ENCODE measurements around the gene FANCI. TPM values are rescaled to one million over a fixed set of nuclear protein-coding genes. Genes with fewer than 3 reads are reported as not detected.

The FANCI gene
- total RNA-seq, 2 donors from 2014 or later: 94.5 to 173 TPM

DNA sequence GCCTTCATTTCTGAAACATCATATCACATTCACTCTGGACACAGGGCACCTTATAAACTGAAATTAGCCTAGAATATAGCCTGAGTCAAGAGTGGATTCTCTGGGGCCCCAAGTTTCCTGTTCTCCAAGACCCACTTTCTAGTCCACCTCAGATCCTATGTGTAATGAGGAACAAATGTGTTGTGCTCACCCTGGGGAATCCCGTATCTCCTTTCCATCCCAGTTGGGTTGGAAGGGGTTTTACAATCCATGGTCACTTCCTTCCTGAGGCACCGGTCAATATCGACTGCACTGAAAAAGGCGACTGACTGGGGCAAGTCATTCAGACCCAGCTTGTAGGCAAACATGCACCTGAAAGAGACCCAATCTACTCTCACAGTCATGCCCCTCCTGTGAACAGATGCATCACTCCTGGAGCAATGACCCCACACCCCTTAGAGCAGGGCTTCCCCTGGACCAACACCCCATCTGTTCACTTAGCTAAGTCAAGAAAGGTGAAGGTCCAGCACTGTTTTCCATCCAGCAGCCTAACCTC lies 73.5 kb downstream of the FANCI start:
- Histone ChIP-seq H3K4me1 (ENCODE audit: control insufficient read depth, insufficient read depth, low read length) (no peaks in the 10 kb centered on the region), H3K9me3 (ENCODE audit: control insufficient read depth, low read length) (no peaks in the 10 kb centered on the region), H3K27ac (ENCODE audit: low read depth, low read length) (no peak overlapping the region), H3K36me3 (ENCODE audit: control insufficient read depth, insufficient read depth, low read length) (peaks cover 97% of the 10 kb centered on the region), H3K9ac (ENCODE audit: extremely low read depth, low read length, poor library complexity, severe bottlenecking) (no peak overlapping the region), H3K4me3 (ENCODE audit: low read length) (no peak overlapping the region), H3K27me3 (ENCODE audit: control insufficient read depth, insufficient read depth, low read length, poor library complexity, severe bottlenecking) (no peaks in the 10 kb centered on the region)
- Mint-ChIP-seq H3K27ac (no peak overlapping the region), H3K36me3 (ENCODE audit: low read depth) (peaks cover 77% of the 10 kb centered on the region), H3K4me3 (no peak overlapping the region), H3K9me3 (no peaks in the 10 kb centered on the region), H3K4me1 (no peaks in the 10 kb centered on the region), H3K27me3 (ENCODE audit: insufficient read depth) (no peaks in the 10 kb centered on the region)
- WGBS, 2 experiments (ENCODE audit: insufficient coverage in 1 of 2, insufficient read length in 1 of 2): 92 to 96% methylated on average over 2 to 4 of the region's 4 CpGs
- TF ChIP-seq, protein P1, sequence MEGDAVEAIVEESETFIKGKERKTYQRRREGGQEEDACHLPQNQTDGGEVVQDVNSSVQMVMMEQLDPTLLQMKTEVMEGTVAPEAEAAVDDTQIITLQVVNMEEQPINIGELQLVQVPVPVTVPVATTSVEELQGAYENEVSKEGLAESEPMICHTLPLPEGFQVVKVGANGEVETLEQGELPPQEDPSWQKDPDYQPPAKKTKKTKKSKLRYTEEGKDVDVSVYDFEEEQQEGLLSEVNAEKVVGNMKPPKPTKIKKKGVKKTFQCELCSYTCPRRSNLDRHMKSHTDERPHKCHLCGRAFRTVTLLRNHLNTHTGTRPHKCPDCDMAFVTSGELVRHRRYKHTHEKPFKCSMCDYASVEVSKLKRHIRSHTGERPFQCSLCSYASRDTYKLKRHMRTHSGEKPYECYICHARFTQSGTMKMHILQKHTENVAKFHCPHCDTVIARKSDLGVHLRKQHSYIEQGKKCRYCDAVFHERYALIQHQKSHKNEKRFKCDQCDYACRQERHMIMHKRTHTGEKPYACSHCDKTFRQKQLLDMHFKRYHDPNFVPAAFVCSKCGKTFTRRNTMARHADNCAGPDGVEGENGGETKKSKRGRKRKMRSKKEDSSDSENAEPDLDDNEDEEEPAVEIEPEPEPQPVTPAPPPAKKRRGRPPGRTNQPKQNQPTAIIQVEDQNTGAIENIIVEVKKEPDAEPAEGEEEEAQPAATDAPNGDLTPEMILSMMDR (conservative IDR thresholded peaks at IDR 0.05): no peak
- no peak for DNase-seq

DNA sequence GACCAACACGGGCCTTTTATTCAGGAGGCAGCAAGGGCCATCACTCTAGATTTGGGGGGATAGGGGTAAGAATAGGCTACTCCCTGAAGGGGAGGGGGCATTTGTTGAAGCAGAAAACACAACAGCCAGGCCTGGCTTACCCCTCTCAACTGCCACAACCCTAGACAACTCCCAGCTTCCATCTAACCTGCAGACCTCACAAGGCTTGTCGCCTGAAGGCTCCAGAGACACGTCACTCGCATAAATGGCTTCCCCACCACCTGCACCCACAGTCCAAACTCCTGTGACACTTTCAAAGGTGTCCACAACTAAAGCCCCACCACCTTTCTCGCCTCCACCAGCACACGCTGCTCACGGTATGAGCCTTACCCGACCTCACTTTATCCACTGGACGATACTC lies 75.9 kb downstream of the FANCI start:
- WGBS, 2 experiments (ENCODE audit: insufficient coverage in 1 of 2, insufficient read length in 1 of 2): 96 to 100% methylated on average over 6 to 9 of the region's 9 CpGs
- H3K4me3 ChIP-seq (ENCODE audit: low read length): no peak overlapping the region
- no peaks in the 10 kb centered on the region for H3K4me1 Mint-ChIP-seq
- H3K27me3 Mint-ChIP-seq (ENCODE audit: insufficient read depth): no peaks in the 10 kb centered on the region
- H3K27ac Mint-ChIP-seq: no peak overlapping the region
- peak overlapping the region; percentile 29 for H3K27ac ChIP-seq (ENCODE audit: low read depth, low read length)
- H3K36me3 Mint-ChIP-seq (ENCODE audit: low read depth): peaks cover 81% of the 10 kb centered on the region
- no peaks in the 10 kb centered on the region for H3K9me3 ChIP-seq (ENCODE audit: control insufficient read depth, low read length)
- H3K4me3 Mint-ChIP-seq: no peak overlapping the region
- no peaks in the 10 kb centered on the region for H3K4me1 ChIP-seq (ENCODE audit: control insufficient read depth, insufficient read depth, low read length)
- DNase-seq: no peak
- TF ChIP-seq, protein P1 (conservative IDR thresholded peaks at IDR 0.05): no peak
- peaks cover 95% of the 10 kb centered on the region for H3K36me3 ChIP-seq (ENCODE audit: control insufficient read depth, insufficient read depth, low read length)
- no peaks in the 10 kb centered on the region for H3K27me3 ChIP-seq (ENCODE audit: control insufficient read depth, insufficient read depth, low read length, poor library complexity, severe bottlenecking)
- H3K9ac ChIP-seq (ENCODE audit: extremely low read depth, low read length, poor library complexity, severe bottlenecking): no peak overlapping the region
- H3K9me3 Mint-ChIP-seq: no peaks in the 10 kb centered on the region

DNA sequence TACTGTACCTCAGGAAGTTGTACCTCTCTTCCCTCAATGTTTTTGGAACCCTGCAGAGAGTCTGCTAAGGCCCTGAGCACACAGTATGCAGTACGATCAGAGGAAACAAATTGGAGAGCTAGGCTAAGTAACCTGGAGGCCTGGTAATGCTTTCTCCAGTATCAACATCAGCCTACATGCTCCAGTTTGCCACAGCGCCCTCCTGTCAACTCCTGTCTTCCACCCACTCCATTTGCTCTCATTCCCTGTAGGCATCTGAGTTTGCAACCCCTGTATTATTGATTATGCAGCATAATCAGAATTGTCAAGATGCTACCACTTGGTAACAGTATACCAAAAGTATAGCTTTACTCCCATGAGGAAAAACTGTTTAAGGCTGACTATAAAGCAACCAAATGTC lies 76.4 kb downstream of the FANCI start:
- Histone ChIP-seq H3K9ac (ENCODE audit: extremely low read depth, low read length, poor library complexity, severe bottlenecking) (no peak overlapping the region), H3K27me3 (ENCODE audit: control insufficient read depth, insufficient read depth, low read length, poor library complexity, severe bottlenecking) (no peaks in the 10 kb centered on the region), H3K9me3 (ENCODE audit: control insufficient read depth, low read length) (no peaks in the 10 kb centered on the region), H3K27ac (ENCODE audit: low read depth, low read length) (no peak overlapping the region), H3K4me1 (ENCODE audit: control insufficient read depth, insufficient read depth, low read length) (no peaks in the 10 kb centered on the region), H3K4me3 (ENCODE audit: low read length) (no peak overlapping the region), H3K36me3 (ENCODE audit: control insufficient read depth, insufficient read depth, low read length) (peaks cover 95% of the 10 kb centered on the region)
- Mint-ChIP-seq H3K9me3 (no peaks in the 10 kb centered on the region), H3K27me3 (ENCODE audit: insufficient read depth) (no peaks in the 10 kb centered on the region), H3K36me3 (ENCODE audit: low read depth) (peaks cover 82% of the 10 kb centered on the region), H3K4me1 (no peaks in the 10 kb centered on the region), H3K27ac (no peak overlapping the region), H3K4me3 (no peak overlapping the region)
- WGBS, 2 experiments (ENCODE audit: insufficient coverage in 1 of 2, insufficient read length in 1 of 2): 91 to 94% methylated on average over 1 to 2 of the region's 2 CpGs
- no peak for DNase-seq
- TF ChIP-seq, protein P1 (conservative IDR thresholded peaks at IDR 0.05): no peak

Data from endodermal cell (in vitro differentiated cells).